OCI-LY3 (cell line): ENCODE results near the gene RSPH9.

Source experiments
- H2AFZ ChIP-seq: fragments of 200-600, 300-600 bp; shearing (Covaris generic); 2 replicates; pipeline ENCODE4 v1.6.0; 2014; ENCODE audit warnings: antibody characterized with exemption, low read depth, low read length
- H3K27ac ChIP-seq: fragments of 200-600, 300-600 bp; sonication (generic); 2 replicates; pipeline ENCODE4 v1.5.1; 2014; ENCODE audit warnings: mild to moderate bottlenecking, low read length, moderate library complexity, mixed read lengths
- H3K27me3 ChIP-seq: fragments of 200-600, 300-600 bp; sonication (generic); 2 replicates; pipeline ENCODE4 v1.6.1; 2014; ENCODE audit warnings: low read depth, low read length, mixed read lengths
- H3K36me3 ChIP-seq: fragments of 200-600, 300-600 bp; sonication (generic); replicated peaks from 2 replicates; pipeline ENCODE3; 2014; ENCODE audit warnings: low read depth, low read length, mixed read lengths
- H3K4me1 ChIP-seq: fragments of 300-600, 200-600 bp; sonication (generic); 2 replicates; pipeline ENCODE4 v1.6.1; 2014; ENCODE audit warnings: low read length, mixed read lengths
- H3K4me2 ChIP-seq: fragments of 200-600, 300-600 bp; sonication (generic); 2 replicates; pipeline ENCODE4 v1.6.1; 2014; ENCODE audit warnings: low read length, mixed read lengths
- H3K4me3 ChIP-seq: fragments of 300-600, 200-600 bp; sonication (generic); 2 replicates; pipeline ENCODE4 v1.5.1; 2014; ENCODE audit warnings: antibody characterized with exemption, mild to moderate bottlenecking, low read length, moderate library complexity
- H3K79me2 ChIP-seq: fragments of 300-600, 200-600 bp; shearing (Covaris generic); 2 replicates; pipeline ENCODE4 v1.6.1; 2014; ENCODE audit warnings: mild to moderate bottlenecking, low read length, mixed read lengths
- H3K9ac ChIP-seq: fragments of 300-600, 200-600 bp; shearing (Covaris generic); 2 replicates; pipeline ENCODE4 v1.6.0; 2014; ENCODE audit warnings: mild to moderate bottlenecking, low read length, moderate library complexity
- H3K9me3 ChIP-seq: fragments of 200-600, 300-600 bp; shearing (Covaris generic); 2 replicates; pipeline ENCODE4 v1.6.1; 2014; ENCODE audit warnings: low read length, mixed read lengths; ENCODE audit not compliant: insufficient read depth
- H4K20me1 ChIP-seq: fragments of 200-600, 300-600 bp; sonication (generic); 2 replicates; pipeline ENCODE4 v1.6.1; 2016; ENCODE audit warnings: low read length, mixed read lengths; ENCODE audit not compliant: insufficient read depth
- CTCF ChIP-seq: fragments of 200-600, 300-600 bp; sonication (generic); IDR thresholded peaks from 2 replicates; pipeline ENCODE4 v1.5.1; 2014; ENCODE audit warnings: antibody characterized with exemption, low read length, low read depth
- EZH2phosphoT487 ChIP-seq: fragments of 200-600 bp; shearing (Covaris generic); IDR thresholded peaks from 2 replicates; pipeline ENCODE4 v1.6.1; 2018; ENCODE audit warnings: antibody characterized with exemption, mixed run types, low read depth

RSPH9 gene

GRCh38 chr6:43682724-43683429, 38.0 kb downstream of the RSPH9 start:
- Histone ChIP-seq H3K9ac (no peak overlapping the region), H4K20me1 (peaks cover 61% of the 10 kb centered on the region), H3K9me3 (no peaks in the 10 kb centered on the region), H3K27ac (no peak overlapping the region), H3K79me2 (peaks cover 76% of the 10 kb centered on the region), H3K4me1 (peaks cover 45% of the 10 kb centered on the region), H3K36me3 (peaks cover 49% of the 10 kb centered on the region), H3K4me3 (no peak overlapping the region), H2AFZ (no peak overlapping the region), H3K27me3 (no peaks in the 10 kb centered on the region), H3K4me2 (no peak overlapping the region)
- no peak for TF ChIP-seq CTCF
- TF ChIP-seq EZH2phosphoT487 = no peak

- H3K79me2 ChIP-seq = peaks cover 78% of the 10 kb centered on the region
- peak overlapping the region; percentile 40 for H3K4me3 ChIP-seq
- H3K36me3 ChIP-seq = peaks cover 39% of the 10 kb centered on the region
- TF ChIP-seq CTCF = no peak
- no peak for TF ChIP-seq EZH2phosphoT487
- peak overlapping the region; percentile 57 for H3K4me2 ChIP-seq
- H3K27me3 ChIP-seq = no peaks in the 10 kb centered on the region
- peaks cover 51% of the 10 kb centered on the region for H3K4me1 ChIP-seq
- peak overlapping the region; percentile 64 for H3K27ac ChIP-seq
- H2AFZ ChIP-seq = no peak overlapping the region
- H4K20me1 ChIP-seq = peaks cover 61% of the 10 kb centered on the region
- no peaks in the 10 kb centered on the region for H3K9me3 ChIP-seq
- peak overlapping the region; percentile 6; the same call in 1 of the 2 replicates for H3K9ac ChIP-seq
These were observed 39.0 kb downstream of the RSPH9 start for GRCh38 chr6:43683708-43684455.

DNA sequence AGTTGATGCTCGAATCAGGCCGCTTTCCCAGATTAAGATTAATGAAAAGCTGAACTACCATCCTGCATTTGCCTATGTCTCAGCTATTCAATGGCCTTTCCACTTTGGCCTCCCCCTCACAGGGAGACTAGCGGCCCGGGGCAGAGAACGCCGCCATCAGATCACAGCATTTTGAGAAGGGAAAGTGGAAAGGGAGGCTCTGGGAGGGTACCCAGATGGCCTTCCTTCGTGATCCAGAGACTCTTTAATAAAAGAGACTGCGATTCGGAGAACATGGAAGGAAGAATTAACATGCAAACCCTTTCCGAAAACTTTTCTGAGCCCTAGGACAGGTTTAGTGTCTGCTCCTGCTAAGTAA, 42.2 kb downstream of the RSPH9 start:
- H3K36me3 ChIP-seq = peaks cover 12% of the 10 kb centered on the region
- TF ChIP-seq CTCF = no peak
- TF ChIP-seq EZH2phosphoT487 = no peak
- peak overlapping the region; percentile 33; the same call in 1 of the 2 replicates for H2AFZ ChIP-seq
- H3K27ac ChIP-seq = peak overlapping the region; percentile 46
- H3K4me3 ChIP-seq = peak overlapping the region; percentile 95
- no peaks in the 10 kb centered on the region for H3K27me3 ChIP-seq
- peaks cover 42% of the 10 kb centered on the region for H4K20me1 ChIP-seq
- H3K9ac ChIP-seq = peak overlapping the region; percentile 90
- peak overlapping the region; percentile 84 for H3K4me2 ChIP-seq
- H3K79me2 ChIP-seq = peaks cover 60% of the 10 kb centered on the region
- peaks cover 59% of the 10 kb centered on the region for H3K4me1 ChIP-seq
- no peaks in the 10 kb centered on the region for H3K9me3 ChIP-seq
